Measurements from ENCODE around the gene BABAM2.
"Not testable (repeated sequence)": the region's sequence is repeated elsewhere in the genome, so short reads cannot be mapped to it uniquely, and the experiment has no call there.

The BABAM2 gene

DNA sequence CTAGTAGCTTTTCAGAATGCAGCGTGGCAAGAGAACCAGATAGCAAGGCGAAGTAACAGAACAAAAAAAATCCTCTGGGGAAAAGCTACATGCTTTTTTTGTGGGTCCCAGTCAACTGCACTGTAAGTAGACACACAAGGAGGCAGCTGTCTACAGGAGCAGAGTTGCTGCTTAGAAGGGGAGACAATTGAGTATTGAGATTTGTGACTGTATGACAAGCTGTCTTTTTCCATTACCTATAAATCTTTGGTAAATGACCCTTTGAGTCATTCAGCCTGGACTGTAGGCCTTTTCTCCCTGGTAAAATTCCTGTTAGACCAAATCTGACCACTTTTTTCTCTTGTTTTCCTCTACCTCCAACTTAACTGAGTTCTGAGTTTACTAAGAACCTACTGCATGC, 358.0 kb downstream of the BABAM2 start:
- TF ChIP-seq, protein P1, sequence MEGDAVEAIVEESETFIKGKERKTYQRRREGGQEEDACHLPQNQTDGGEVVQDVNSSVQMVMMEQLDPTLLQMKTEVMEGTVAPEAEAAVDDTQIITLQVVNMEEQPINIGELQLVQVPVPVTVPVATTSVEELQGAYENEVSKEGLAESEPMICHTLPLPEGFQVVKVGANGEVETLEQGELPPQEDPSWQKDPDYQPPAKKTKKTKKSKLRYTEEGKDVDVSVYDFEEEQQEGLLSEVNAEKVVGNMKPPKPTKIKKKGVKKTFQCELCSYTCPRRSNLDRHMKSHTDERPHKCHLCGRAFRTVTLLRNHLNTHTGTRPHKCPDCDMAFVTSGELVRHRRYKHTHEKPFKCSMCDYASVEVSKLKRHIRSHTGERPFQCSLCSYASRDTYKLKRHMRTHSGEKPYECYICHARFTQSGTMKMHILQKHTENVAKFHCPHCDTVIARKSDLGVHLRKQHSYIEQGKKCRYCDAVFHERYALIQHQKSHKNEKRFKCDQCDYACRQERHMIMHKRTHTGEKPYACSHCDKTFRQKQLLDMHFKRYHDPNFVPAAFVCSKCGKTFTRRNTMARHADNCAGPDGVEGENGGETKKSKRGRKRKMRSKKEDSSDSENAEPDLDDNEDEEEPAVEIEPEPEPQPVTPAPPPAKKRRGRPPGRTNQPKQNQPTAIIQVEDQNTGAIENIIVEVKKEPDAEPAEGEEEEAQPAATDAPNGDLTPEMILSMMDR (conservative IDR thresholded peaks at IDR 0.05; ENCODE audit: low read depth, low read length), result no peak
- H3K4me3 ChIP-seq (ENCODE audit: low read length), result no peak overlapping the region
- no peak for DNase-seq (ENCODE audit: low read depth)

DNA sequence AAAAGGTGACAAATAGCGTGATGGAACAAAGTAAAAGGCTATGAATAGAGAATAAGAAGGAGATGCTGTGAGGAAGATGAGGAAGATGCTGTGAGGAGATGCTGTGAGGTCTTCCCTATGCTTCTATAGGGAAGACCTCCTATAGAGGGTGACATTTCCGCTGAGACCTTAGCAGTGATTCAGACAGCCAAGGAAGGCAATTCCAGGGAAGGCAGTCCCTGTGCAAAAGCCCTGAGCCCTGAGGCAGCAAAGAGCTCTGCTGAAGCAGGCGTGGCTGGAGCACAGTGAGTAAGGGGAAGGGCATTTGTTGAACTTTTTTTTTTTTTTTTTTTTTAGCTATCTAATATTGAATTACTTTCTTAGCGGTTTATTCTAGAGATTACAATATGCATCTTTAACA, 359.5 kb downstream of the BABAM2 start:
- TF ChIP-seq, protein P1 (conservative IDR thresholded peaks at IDR 0.05; ENCODE audit: low read depth, low read length), result no peak
- no peak overlapping the region for H3K4me3 ChIP-seq (ENCODE audit: low read length)
- DNase-seq (ENCODE audit: low read depth), result no peak

DNA sequence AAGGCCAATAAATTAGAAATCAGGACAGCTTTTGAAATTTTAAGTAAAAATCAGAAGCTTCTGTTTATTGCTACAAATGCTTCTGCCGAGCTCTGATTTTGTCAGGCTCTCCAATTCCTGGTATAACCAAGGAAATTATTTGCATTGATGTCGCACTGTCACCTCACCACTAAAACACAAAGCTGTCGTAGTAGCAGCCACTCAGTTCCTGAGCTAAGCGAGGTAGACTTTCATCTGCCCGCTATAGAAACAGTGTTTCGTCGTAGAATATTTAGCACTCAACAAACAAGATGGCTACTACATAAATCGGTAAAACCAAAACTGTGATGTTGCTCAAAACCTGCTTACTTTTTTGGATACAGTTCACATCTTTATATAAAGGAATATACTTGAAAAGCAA, 360.8 kb downstream of the BABAM2 start:
- H3K4me3 ChIP-seq (ENCODE audit: low read length), result no peak overlapping the region
- TF ChIP-seq, protein P1 (conservative IDR thresholded peaks at IDR 0.05; ENCODE audit: low read depth, low read length), result no peak
- DNase-seq (ENCODE audit: low read depth), result no peak

DNA sequence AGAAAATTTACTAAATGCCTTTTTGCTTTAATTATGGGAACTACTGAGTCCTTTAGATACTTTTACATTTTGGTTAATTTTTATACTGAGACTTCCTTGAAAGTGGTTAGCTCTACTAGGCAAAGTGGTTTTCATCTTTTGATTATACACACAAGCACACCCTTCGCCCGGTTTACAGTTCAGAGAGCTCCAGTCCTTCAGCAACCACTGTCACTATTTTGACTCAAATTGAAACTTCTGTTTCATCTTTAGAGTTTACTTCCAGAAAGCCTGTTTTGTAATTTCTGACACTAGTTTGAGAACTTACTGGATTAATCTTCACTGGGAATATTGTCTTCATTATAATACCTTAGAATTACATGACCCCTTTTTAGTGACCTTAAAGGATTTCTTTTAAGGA, 361.8 kb downstream of the BABAM2 start:
- DNase-seq (ENCODE audit: low read depth), result no peak
- TF ChIP-seq, protein P1 (conservative IDR thresholded peaks at IDR 0.05; ENCODE audit: low read depth, low read length), result no peak
- no peak overlapping the region for H3K4me3 ChIP-seq (ENCODE audit: low read length)

DNA sequence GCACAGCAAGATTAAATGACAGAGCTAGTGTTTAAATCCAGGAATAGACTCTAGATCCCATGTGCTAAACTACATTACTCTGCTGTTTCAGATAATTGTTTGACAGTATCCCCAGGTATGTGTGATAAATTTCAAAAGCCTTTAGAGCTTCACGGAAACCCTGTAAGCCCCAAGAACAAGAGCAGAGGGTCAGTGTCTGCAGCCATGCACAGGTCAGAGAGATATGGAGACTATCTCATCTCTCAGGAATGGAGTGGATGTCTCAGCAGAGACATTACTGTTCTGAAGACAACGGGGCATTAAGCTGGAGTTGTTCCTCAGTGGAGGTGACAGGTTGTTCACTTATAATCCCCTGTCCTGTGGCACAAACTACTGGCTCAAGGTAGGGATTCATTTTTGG, 363.0 kb downstream of the BABAM2 start:
- no peak for DNase-seq (ENCODE audit: low read depth)
- no peak overlapping the region for H3K4me3 ChIP-seq (ENCODE audit: low read length)
- TF ChIP-seq, protein P1 (conservative IDR thresholded peaks at IDR 0.05; ENCODE audit: low read depth, low read length), result no peak

DNA sequence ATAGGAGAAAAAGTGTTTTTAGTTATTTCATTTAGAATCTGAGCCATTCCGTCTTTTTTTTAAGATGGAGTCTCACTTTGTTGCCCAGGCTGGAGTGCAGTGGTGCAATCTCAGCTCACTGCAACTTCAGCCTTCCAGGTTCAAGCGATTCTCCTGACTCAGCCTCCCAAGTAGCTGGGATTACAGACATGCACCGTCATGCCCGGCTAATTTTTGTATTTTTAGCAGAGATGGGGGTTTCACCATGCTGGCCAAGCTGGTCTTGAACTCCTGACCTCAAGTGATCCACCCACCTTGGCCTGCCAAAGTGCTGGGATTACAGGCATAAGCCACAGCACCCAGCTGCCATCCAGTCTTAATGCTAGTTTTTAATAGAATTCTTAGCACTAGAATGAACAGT, 364.7 kb downstream of the BABAM2 start:
- not testable (repeated sequence) for DNase-seq (ENCODE audit: low read depth); H3K4me3 ChIP-seq (ENCODE audit: low read length)

DNA sequence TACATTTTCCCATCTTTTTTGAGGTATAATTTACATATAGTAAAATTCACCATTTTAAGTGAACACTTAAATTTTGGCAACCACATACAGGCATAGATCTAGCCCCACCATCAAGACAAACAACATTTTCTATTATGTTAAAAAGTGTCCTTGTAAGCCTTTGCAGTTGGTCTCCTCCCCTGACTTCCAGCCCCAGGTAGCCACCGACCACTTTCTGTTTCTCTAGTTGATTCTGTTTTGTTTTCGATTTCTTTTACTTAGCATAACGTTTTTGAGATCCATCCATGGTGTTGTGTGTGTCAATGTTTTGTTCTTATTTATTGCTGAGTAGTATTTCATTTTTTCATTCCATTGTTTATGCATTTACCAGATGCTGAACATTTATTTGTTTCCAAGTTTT, 366.7 kb downstream of the BABAM2 start:
- DNase-seq (ENCODE audit: low read depth), result no peak
- H3K4me3 ChIP-seq (ENCODE audit: low read length), result no peak overlapping the region
- TF ChIP-seq, protein P1 (conservative IDR thresholded peaks at IDR 0.05; ENCODE audit: low read depth, low read length), result no peak

DNA sequence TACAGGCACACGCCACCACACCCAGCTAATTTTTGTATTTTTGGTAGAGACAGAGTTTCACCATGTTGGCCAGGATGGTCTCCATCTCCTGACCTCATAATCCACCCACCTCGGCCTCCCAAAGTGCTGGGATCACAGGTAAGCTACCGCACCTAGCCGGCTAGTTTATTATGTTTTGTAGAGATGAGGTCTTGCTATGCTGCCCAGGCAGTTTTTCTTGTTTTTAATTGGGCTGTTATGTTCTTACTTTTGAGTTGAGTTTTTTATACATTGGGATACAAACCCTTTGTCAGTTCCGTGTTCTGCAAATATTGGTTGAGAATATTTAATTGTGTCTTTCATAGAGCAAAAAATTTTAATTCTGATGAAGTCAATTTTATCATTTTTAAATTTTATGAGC, 368.7 kb downstream of the BABAM2 start:
- not testable (repeated sequence) for DNase-seq (ENCODE audit: low read depth); H3K4me3 ChIP-seq (ENCODE audit: low read length)
